ENCODE data around the gene CDKAL1.

DNA sequence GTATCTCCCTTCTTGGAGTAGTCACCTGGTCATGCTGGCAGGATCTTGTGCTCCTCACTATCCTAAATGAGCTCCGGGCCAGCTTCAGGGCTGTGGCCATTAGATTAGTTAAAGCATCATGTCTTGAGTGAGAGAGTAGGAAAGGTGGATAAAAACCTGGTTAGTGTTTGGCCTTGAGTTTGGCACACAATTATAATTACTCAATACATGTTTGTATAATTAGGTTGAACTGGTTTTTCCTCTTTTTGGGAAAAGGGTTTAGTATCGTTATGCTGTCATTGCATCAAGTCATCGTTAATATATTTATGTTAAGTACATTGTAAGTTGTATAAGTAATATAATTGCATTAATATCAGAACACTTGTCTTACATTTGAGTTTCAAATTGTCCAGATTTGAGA lies 126.3 kb downstream of the CDKAL1 start:
- TF ChIP-seq NFIC (IDR thresholded peaks at IDR 0.05; ENCODE audit: low read depth, low read length) (no peak), SIN3A (IDR thresholded peaks at IDR 0.05; ENCODE audit: low read depth, low read length) (no peak), POLR2A (IDR thresholded peaks at IDR 0.05; ENCODE audit: low read depth, low read length) (no peak), RBBP5 (conservative IDR thresholded peaks at IDR 0.05) (no peak), RFX5 (IDR thresholded peaks at IDR 0.05; ENCODE audit: low read depth, low read length) (no peak), CHD4 (IDR thresholded peaks at IDR 0.05) (no peak), SMAD1 (IDR thresholded peaks at IDR 0.05; ENCODE audit: low read depth, partially characterized antibody) (no peak), CHD1 (IDR thresholded peaks at IDR 0.05; ENCODE audit: low read depth, low read length) (no peak), SPI1 (IDR thresholded peaks at IDR 0.05; ENCODE audit: borderline replicate concordance, insufficient read depth, low read depth, low read length) (no peak), BACH1 (IDR thresholded peaks at IDR 0.05; ENCODE audit: borderline replicate concordance) (no peak), CREM (IDR thresholded peaks at IDR 0.05; ENCODE audit: low read depth) (no peak), SREBF1 (IDR thresholded peaks at IDR 0.05; ENCODE audit: low read length) (no peak)
- TF ChIP-seq, protein P1, sequence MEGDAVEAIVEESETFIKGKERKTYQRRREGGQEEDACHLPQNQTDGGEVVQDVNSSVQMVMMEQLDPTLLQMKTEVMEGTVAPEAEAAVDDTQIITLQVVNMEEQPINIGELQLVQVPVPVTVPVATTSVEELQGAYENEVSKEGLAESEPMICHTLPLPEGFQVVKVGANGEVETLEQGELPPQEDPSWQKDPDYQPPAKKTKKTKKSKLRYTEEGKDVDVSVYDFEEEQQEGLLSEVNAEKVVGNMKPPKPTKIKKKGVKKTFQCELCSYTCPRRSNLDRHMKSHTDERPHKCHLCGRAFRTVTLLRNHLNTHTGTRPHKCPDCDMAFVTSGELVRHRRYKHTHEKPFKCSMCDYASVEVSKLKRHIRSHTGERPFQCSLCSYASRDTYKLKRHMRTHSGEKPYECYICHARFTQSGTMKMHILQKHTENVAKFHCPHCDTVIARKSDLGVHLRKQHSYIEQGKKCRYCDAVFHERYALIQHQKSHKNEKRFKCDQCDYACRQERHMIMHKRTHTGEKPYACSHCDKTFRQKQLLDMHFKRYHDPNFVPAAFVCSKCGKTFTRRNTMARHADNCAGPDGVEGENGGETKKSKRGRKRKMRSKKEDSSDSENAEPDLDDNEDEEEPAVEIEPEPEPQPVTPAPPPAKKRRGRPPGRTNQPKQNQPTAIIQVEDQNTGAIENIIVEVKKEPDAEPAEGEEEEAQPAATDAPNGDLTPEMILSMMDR (IDR thresholded peaks at IDR 0.05 in 2 of 3, conservative IDR thresholded peaks at IDR 0.05 in 1 of 3; ENCODE audit: control insufficient read depth in 2 of 3, extremely low read depth in 1 of 3, insufficient read depth in 1 of 3, low read depth in 3 of 3, low read length in 3 of 3), result no peak
